Measurements from ENCODE around the gene ZBTB17.
"Not testable (repeated sequence)": the region's sequence is repeated elsewhere in the genome, so short reads cannot be mapped to it uniquely, and the experiment has no call there.

ZBTB17 gene

DNA sequence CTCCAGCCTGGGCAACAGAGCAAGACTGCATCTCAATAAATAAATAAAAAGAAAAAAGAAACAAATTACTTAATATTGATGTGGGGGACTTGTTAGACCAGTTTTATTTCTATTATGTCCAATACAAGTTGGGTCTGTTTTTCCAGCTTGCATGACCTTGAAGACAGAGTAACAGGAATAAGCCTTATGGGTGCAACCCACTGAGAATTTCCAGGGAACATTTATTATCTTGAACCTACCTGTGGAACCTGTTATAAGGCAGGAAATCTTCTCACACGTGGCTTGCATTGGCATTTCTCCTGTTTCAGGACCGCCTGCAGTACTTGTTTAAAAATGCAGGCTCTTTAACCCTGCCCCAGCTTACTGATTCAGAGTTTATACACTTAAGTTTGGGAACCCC lies 64.0 kb downstream of the ZBTB17 start:
- no peak for DNase-seq (ENCODE audit: low spot score)
- TF ChIP-seq, protein P1, sequence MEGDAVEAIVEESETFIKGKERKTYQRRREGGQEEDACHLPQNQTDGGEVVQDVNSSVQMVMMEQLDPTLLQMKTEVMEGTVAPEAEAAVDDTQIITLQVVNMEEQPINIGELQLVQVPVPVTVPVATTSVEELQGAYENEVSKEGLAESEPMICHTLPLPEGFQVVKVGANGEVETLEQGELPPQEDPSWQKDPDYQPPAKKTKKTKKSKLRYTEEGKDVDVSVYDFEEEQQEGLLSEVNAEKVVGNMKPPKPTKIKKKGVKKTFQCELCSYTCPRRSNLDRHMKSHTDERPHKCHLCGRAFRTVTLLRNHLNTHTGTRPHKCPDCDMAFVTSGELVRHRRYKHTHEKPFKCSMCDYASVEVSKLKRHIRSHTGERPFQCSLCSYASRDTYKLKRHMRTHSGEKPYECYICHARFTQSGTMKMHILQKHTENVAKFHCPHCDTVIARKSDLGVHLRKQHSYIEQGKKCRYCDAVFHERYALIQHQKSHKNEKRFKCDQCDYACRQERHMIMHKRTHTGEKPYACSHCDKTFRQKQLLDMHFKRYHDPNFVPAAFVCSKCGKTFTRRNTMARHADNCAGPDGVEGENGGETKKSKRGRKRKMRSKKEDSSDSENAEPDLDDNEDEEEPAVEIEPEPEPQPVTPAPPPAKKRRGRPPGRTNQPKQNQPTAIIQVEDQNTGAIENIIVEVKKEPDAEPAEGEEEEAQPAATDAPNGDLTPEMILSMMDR (IDR thresholded peaks at IDR 0.05; ENCODE audit: extremely low read depth, missing control alignments) = no peak

DNA sequence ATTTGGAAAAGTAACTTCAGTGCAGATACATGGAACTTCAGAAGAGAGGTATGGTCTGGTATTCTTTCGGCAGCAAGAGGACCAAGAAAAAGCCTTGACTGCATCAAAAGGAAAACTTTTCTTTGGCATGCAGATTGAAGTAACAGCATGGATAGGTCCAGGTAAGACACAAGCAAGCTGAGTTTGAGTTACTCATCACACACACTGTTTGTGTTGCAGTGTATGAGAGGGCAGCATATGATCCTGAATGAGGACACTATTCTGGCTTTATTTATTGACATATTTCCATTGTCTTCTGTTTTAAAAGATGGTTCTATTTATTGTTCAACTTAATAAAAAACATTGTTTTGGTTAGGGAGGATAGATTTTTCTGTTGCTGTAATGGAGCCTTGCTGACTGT lies 64.8 kb downstream of the ZBTB17 start:
- DNase-seq (ENCODE audit: low spot score) = no peak
- TF ChIP-seq, protein P1 (IDR thresholded peaks at IDR 0.05; ENCODE audit: extremely low read depth, missing control alignments) = no peak

DNA sequence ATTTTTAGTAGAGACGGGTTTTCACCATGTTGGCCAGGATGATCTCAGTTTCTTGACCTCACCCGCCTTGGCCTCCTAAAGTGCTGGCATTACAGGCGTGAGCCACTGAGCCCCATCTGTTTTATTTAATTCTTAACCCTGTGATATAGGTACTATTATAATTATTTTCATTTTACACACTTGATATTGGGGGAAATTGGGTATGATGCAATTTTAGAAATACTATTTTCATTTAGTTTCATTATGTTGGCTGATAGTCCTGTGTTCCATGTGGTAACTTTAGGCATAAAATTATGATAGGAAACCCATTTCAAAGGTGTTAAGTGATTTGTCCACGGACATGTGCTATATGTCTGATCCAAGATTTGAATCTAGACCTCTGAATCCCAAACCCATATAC lies 67.3 kb downstream of the ZBTB17 start:
- DNase-seq (ENCODE audit: low spot score) = no peak
- TF ChIP-seq, protein P1 (IDR thresholded peaks at IDR 0.05; ENCODE audit: extremely low read depth, missing control alignments) = no peak

DNA sequence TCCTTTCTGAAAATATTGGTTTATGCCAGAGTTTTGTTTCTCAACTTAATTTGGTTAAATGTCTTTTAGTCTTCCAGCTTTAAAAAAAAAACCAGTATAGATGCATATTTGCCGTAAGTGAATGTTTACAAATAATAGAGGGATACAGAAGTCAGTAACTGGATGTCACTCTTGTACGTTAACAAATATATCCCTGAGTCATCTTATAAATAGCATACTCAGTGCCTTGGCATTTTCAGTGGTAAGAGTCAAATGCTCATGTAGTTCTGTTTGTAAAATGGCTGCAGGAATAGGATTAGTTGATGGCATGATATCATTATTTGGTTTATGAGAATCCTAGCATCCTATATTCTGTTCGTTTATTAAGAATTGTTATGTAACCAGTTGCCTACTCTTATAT lies 73.0 kb downstream of the ZBTB17 start:
- DNase-seq (ENCODE audit: low spot score) = no peak
- TF ChIP-seq, protein P1 (IDR thresholded peaks at IDR 0.05; ENCODE audit: extremely low read depth, missing control alignments) = no peak

DNA sequence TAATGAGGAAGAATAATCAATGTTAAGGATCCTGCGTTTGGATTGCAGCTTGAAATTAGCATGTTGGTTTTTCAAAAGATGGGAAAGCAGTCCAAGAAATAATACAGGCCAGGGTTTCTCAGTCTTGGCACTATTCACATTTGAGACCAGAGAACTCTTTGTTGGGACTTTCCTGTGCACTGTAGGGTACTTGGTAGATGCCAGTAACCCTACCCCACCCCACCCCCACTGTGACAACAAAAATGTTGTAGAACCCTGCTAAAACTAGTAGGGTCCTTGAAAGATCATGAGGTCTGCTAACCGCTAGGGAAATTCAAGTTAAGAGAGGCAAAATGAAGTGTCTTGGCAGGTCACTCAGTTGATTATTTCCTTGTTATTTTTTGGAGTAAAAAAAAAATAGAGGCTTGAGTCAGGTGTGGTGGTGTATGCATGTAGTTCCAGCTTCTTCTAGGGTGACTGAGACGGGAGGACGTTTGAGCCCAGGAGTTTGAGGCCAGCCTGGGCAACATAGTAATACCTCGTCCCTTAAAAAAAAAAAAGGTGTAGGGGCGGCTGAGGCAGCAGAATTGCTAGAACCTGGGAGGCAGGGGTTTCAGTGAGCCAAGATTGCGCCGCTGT lies 75.1 kb downstream of the ZBTB17 start:
- no peak for DNase-seq (ENCODE audit: low spot score)
- TF ChIP-seq, protein P1 (IDR thresholded peaks at IDR 0.05; ENCODE audit: extremely low read depth, missing control alignments) = no peak

DNA sequence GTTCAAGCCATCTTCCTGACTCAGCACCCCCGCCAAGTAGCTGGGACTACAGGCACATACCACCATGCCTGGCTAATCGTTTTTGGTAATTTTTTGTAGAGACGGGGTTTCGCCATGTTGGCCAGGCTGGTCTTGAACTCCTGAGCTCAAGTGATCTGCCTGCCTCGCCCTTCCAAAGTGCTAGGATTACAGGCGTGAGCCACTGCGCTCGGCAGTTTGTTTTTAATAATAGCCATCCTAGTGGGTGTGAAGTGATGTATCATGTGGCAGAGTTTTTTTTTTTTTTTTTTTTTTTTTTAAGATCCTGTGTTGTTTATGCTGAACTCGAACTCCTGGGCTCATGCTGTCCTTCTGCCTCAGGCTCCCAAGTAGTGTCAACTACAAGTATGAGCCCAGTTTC lies 76.6 kb downstream of the ZBTB17 start:
- DNase-seq (ENCODE audit: low spot score) = no peak
- TF ChIP-seq, protein P1 (IDR thresholded peaks at IDR 0.05; ENCODE audit: extremely low read depth, missing control alignments) = no peak

DNA sequence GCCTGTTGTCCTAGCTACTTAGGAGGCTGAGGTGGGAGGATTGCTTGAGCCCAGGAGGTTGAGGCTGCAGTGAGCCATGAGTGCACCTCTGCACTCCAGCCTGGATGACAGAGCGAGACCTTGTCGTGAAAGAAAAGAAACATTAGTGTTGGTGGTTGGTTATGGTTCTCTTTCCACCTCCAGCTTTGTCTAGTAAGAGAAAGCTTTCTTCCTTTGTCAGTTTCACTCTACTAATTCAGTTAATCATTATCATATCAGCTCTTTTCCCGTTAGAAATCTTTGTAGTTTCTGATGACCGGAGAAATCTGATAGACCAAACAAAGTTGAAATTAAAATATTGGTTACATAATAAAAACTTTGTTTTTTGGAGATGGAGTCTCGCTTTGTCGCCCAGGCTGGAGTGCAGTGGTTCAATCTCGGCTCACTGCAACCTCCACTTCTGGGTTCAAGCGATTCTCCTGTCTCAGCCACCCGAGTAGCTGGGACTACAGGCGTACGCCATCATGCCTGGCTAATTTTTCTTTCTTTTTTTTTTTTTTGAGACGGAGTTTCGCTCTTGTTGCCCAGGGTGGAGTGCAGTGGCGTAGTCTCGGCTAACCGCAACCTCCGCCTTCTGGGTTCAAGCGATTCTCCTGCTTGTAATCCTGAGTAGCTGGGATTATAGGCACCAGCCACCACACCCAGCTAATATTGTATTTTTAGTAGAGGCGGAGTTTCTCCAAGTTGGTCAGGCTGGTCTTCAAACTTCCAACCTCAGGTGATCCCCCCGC lies 78.9 kb downstream of the ZBTB17 start:
- DNase-seq (ENCODE audit: low spot score) = not testable (repeated sequence)

DNA sequence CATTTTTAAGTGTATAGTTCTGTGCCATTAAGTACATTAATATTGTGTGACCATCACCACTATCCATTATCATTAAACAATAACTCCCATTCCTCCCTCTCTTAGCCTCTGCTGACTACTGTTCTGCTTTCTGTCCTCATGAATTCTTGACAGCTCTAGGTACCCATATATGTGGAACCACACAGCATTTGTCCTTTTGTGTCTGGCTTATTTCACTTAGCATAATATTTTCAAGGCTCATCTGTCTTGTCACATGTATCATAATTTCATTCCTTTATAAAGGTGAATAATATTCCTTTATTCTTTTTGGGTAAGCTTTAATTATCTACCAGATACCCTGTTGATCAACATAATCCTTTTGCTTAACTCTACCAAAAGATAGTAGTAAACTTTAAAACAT lies 80.7 kb downstream of the ZBTB17 start:
- DNase-seq (ENCODE audit: low spot score) = no peak
- TF ChIP-seq, protein P1 (IDR thresholded peaks at IDR 0.05; ENCODE audit: extremely low read depth, missing control alignments) = no peak

DNA sequence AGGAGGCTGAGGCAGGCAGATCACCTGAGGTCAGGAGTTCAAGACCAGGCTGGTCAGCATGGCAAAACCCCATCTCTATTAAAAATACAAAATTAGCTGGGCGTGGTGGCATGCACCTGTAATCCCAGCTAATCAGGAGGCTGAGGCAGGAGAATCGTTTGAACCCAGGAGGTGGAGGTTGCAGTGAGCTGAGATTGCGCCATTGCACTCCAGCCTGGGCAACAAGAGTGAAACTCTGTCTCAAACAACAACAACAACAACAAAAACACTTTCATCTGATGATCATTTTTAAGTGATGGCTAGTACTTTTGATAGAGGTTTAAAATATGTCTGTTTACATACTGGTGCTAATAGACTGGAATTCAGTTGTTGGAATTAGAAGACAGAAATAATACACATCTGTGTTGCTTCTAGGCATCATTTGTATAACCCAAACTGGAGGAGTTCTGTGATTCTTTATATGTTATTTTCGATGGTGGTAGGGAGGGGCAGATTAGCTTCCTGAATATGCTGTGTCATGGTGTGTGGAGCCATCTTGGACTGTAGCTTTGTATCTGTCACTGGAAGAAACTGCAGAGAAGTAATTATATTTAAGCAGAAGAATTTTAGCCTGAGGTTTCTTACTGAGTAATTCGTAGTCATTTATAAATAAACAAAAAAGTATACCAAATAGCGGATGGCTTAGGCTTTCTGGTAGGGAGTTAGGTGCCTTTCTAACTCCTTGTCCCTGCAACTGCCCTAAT lies 82.9 kb downstream of the ZBTB17 start:
- DNase-seq (ENCODE audit: low spot score) = not testable (repeated sequence)
